ENCODE measurements around the gene LAMB1. TPM values are rescaled to one million over a fixed set of nuclear protein-coding genes. Genes with fewer than 3 reads are reported as not detected.

LAMB1 gene
- total RNA-seq, 4 donors from 2014 or later: 43.9 to 84.8 (median 65.2) TPM

- DNase-seq (ENCODE audit: low spot score in 2 of 2): no peak
- no peak overlapping the region for H3K4me3 ChIP-seq (ENCODE audit: low read depth, poor library complexity, severe bottlenecking)
- intact Hi-C loops (cut with DNase I; ENCODE audit: low total_unique reads): no loop called here
- no peak for TF ChIP-seq POLR2A (IDR thresholded peaks at IDR 0.05)
- TF ChIP-seq CTCF (IDR thresholded peaks at IDR 0.05): no peak
- WGBS, 2 donors: 78% methylated on average over 1 of the region's 1 CpG
Observed at GRCh38 chr7:107949443-107949935, 53.5 kb downstream of the LAMB1 start.

- intact Hi-C loops (cut with DNase I; ENCODE audit: low total_unique reads): no loop called here
- no peak for DNase-seq (ENCODE audit: low spot score in 2 of 2)
- WGBS, 2 donors: 74 to 77% methylated on average over 7 of the region's 7 CpGs
- H3K4me3 ChIP-seq (ENCODE audit: low read depth, poor library complexity, severe bottlenecking): no peak overlapping the region
- no peak for TF ChIP-seq POLR2A (IDR thresholded peaks at IDR 0.05)
- TF ChIP-seq CTCF (IDR thresholded peaks at IDR 0.05): no peak
Observed at GRCh38 chr7:107948645-107949442, 54.1 kb downstream of the LAMB1 start.

- DNase-seq (ENCODE audit: low spot score in 2 of 2): no peak
- WGBS, 2 donors: 77 to 79% methylated on average over 6 of the region's 6 CpGs
- H3K4me3 ChIP-seq (ENCODE audit: low read depth, poor library complexity, severe bottlenecking): no peak overlapping the region
- intact Hi-C loops (cut with DNase I; ENCODE audit: low total_unique reads): no loop called here
- TF ChIP-seq CTCF (IDR thresholded peaks at IDR 0.05) (no peak), POLR2A (IDR thresholded peaks at IDR 0.05) (no peak)
Observed at GRCh38 chr7:107946881-107947280, 56.1 kb downstream of the LAMB1 start.

GRCh38 chr7:107946451-107946850 lies 56.5 kb downstream of the LAMB1 start:
- whole genome bisulfite sequencing, 2 donors: 57 to 66% methylated on average over 2 of the region's 2 CpGs
- H3K4me3 ChIP-seq (ENCODE audit: low read depth, poor library complexity, severe bottlenecking): no peak overlapping the region
- no peak for DNase-seq (ENCODE audit: low spot score in 2 of 2)
- TF ChIP-seq POLR2A (IDR thresholded peaks at IDR 0.05) (no peak), CTCF (IDR thresholded peaks at IDR 0.05) (no peak)
- intact Hi-C loops (cut with DNase I; ENCODE audit: low total_unique reads): no loop called here

GRCh38 chr7:107945332-107945731 lies 57.6 kb downstream of the LAMB1 start:
- intact Hi-C loops (cut with DNase I; ENCODE audit: low total_unique reads): no loop called here
- no peak for DNase-seq (ENCODE audit: low spot score in 2 of 2)
- 87 to 93% methylated on average over 2 of the region's 2 CpGs for WGBS, 2 donors
- H3K4me3 ChIP-seq (ENCODE audit: low read depth, poor library complexity, severe bottlenecking): no peak overlapping the region
- no peak for TF ChIP-seq POLR2A (IDR thresholded peaks at IDR 0.05)
- no peak for TF ChIP-seq CTCF (IDR thresholded peaks at IDR 0.05)

Data from lower leg skin (tissue), 4 donors.